ENCODE results near the gene HK3. TPM values are rescaled to one million over a fixed set of nuclear protein-coding genes. Genes with fewer than 3 reads are reported as not detected.

The HK3 gene
- total and polyA plus RNA-seq, 9 of the 15 experiments (the other 6 are each of a cell fraction or from before 2014, with no cell fraction given) = 0.16 TPM; not detected in 8

DNA sequence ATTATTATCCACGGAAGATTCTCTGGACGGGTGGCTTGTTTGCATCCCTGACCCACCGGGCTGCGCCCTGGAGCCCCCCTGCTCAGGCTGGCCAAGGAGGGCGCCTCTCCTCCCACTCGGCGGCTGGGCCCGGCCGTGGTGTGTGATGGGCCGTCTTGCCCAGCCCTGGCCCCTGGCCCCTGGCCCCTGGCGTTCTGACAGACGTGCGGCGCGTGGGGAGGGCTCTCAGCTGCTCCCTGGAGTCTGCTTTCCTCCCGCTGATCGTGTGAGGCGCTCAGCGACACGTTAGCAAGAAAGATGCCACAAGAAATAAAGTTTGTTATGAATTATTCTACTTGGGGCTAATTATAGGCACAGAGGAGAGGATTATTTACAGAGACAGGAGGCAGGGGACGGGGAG lies 55.5 kb downstream of the HK3 start:
- FAIRE-seq (no peak), ATAC-seq (no peak), DNase-seq (ENCODE audit: extremely low read depth in 1 of 4, low spot score in 3 of 4) (no peak)
- no peak overlapping the region for H3K4me2 ChIP-seq (ENCODE audit: insufficient read depth, low read length)
- intact Hi-C loops (cut with micrococcal nuclease) (no loop called here), in situ Hi-C loops (cut with MboI) (no loop called here)
- H3K36me3 ChIP-seq (ENCODE audit: control insufficient read depth, insufficient read depth, low read length) = no peaks in the 10 kb centered on the region
- H3K27ac ChIP-seq (ENCODE audit: extremely low read depth, low read depth, low read length) = no peak overlapping the region
- peaks cover 31 to 72% of the 10 kb centered on the region in 2 experiments for H3K27me3 ChIP-seq (ENCODE audit: control insufficient read depth in 2 of 2, insufficient read depth in 2 of 2, low read length in 2 of 2)
- H2AFZ ChIP-seq (ENCODE audit: low read depth, low read length) = no peak overlapping the region
- WGBS (ENCODE audit: insufficient coverage, low coverage, missing lambda C conversion rate) = 3% methylated on average over 21 of the region's 21 CpGs
- peaks cover 0 to 25% of the 10 kb centered on the region in 2 experiments; a peak in 2 of 5 replicates for H3K4me1 ChIP-seq (replicated peaks in 1 of 2; ENCODE audit: control insufficient read depth in 2 of 2, insufficient read depth in 2 of 2, low read length in 2 of 2)
- BruUV-seq (replicated peaks) = no TSS peak
- H3K9ac ChIP-seq (ENCODE audit: insufficient read depth in 1 of 2, low read depth in 2 of 2, low read length in 2 of 2) = no peak overlapping the region; a peak in 1 of 4 replicates
- ChIA-PET CTCF (ENCODE audit: low intra/inter-chr PET ratio) (no interaction called here), POLR2A (interaction anchor here (0.6 kb wide), 1 partner anchor 21 kb away, joined by 3 read pairs; no protein-coding TSS in a partner anchor)
- H4K20me1 ChIP-seq (replicated peaks; ENCODE audit: control insufficient read depth, insufficient read depth, low read length) = peaks cover 17% of the 10 kb centered on the region; the same call in 1 of the 2 replicates
- no peaks in the 10 kb centered on the region for H3K9me3 ChIP-seq (replicated peaks; ENCODE audit: control insufficient read depth, insufficient read depth, low read depth, low read length)
- no peak overlapping the region for H3K4me3 ChIP-seq
- no peaks in the 10 kb centered on the region for H3K79me2 ChIP-seq (ENCODE audit: control insufficient read depth, insufficient read depth, low read length)
- H3K9me1 ChIP-seq (ENCODE audit: control insufficient read depth, insufficient read depth, low read length) = no peaks in the 10 kb centered on the region
- TF ChIP-seq EP300 (IDR thresholded peaks at IDR 0.05; ENCODE audit: low read length) (no peak), SMC3 (conservative IDR thresholded peaks at IDR 0.05; ENCODE audit: insufficient read depth, low read depth, low read length) (no peak), FOXA1 (IDR thresholded peaks at IDR 0.05; ENCODE audit: borderline replicate concordance) (no peak), JUNB (CRISPR knock-in tag; conservative IDR thresholded peaks at IDR 0.05) (no peak), POLR3G (IDR thresholded peaks at IDR 0.05; ENCODE audit: extremely low read depth, insufficient read length, insufficient replicate concordance) (no peak), LCOR (CRISPR knock-in tag; IDR thresholded peaks at IDR 0.05) (no peak), ETV5 (CRISPR knock-in tag; IDR thresholded peaks at IDR 0.05; ENCODE audit: low read depth) (no peak), POLR2G (IDR thresholded peaks at IDR 0.05; ENCODE audit: low read depth, low read length) (no peak), IFI16 (CRISPR knock-in tag; IDR thresholded peaks at IDR 0.05) (no peak), ZNF23 (CRISPR knock-in tag; IDR thresholded peaks at IDR 0.05) (no peak)
- TF ChIP-seq, protein P1, sequence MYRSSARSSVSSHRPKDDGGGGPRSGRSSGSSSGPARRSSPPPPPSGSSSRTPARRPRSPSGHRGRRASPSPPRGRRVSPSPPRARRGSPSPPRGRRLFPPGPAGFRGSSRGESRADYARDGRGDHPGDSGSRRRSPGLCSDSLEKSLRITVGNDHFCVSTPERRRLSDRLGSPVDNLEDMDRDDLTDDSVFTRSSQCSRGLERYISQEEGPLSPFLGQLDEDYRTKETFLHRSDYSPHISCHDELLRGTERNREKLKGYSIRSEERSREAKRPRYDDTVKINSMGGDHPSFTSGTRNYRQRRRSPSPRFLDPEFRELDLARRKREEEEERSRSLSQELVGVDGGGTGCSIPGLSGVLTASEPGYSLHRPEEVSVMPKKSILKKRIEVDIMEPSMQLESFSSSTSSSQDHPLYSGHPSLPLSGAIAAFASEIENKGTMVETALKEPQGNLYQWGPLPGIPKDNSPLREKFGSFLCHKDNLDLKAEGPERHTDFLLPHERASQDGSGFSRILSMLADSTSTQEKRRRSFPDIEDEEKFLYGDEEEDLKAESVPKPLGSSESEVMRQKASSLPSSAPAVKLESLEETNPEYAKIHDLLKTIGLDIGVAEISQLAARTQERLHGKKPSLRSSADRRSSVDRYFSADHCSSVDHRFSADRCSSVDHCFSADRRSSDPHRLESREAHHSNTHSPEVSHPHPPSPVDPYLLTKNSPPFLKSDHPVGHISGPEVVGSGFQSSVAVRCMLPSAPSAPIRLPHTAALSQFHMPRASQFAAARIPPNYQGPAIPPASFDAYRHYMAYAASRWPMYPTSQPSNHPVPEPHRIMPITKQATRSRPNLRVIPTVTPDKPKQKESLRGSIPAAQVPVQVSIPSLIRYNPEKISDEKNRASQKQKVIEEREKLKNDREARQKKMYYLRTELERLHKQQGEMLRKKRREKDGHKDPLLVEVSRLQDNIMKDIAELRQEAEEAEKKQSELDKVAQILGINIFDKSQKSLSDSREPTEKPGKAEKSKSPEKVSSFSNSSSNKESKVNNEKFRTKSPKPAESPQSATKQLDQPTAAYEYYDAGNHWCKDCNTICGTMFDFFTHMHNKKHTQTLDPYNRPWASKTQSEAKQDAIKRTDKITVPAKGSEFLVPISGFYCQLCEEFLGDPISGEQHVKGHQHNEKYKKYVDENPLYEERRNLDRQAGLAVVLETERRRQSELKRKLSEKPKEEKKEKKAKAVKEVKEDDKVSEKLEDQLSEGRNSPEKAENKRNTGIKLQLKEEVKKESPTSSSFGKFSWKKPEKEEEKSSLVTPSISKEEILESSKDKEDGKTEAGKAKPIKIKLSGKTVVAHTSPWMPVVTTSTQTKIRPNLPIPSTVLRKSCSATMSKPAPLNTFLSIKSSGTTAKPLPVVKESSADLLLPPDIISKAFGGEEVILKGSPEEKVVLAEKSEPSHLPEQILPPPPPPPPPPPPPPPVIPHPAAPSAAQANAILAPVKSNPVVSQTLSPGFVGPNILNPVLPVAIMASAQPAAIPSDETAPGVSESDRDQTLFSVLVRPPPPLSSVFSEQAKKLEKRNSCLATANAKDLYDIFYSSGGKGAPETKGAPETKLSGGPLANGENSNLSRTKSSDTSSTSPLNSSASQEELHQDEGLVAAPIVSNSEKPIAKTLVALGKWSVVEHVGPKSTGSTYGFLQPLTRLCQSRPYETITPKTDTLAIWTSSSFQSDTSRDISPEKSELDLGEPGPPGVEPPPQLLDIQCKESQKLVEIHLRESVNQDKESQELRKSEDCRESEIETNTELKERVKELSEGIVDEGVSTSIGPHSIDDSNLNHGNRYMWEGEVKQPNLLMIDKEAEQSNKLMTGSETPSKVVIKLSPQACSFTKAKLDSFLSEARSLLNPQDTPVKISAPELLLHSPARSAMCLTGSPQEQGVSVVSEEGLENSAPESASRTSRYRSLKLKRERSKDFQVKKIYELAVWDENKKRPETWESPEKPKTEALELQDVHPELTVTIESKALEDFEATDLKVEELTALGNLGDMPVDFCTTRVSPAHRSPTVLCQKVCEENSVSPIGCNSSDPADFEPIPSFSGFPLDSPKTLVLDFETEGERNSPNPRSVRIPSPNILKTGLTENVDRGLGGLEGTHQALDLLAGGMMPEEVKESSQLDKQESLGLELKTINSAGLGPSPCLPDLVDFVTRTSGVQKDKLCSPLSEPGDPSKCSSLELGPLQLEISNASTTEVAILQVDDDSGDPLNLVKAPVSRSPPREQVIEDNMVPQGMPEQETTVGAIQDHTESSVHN (IDR thresholded peaks at IDR 0.05; ENCODE audit: borderline replicate concordance in 1 of 2, low read depth in 1 of 2) = no peak
- TF ChIP-seq, protein P2, sequence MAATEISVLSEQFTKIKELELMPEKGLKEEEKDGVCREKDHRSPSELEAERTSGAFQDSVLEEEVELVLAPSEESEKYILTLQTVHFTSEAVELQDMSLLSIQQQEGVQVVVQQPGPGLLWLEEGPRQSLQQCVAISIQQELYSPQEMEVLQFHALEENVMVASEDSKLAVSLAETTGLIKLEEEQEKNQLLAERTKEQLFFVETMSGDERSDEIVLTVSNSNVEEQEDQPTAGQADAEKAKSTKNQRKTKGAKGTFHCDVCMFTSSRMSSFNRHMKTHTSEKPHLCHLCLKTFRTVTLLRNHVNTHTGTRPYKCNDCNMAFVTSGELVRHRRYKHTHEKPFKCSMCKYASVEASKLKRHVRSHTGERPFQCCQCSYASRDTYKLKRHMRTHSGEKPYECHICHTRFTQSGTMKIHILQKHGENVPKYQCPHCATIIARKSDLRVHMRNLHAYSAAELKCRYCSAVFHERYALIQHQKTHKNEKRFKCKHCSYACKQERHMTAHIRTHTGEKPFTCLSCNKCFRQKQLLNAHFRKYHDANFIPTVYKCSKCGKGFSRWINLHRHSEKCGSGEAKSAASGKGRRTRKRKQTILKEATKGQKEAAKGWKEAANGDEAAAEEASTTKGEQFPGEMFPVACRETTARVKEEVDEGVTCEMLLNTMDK (IDR thresholded peaks at IDR 0.05; ENCODE audit: borderline replicate concordance, insufficient read depth, low read depth, low read length, poor library complexity, severe bottlenecking) = no peak

Measured in K562 (cell line).